AG10803 (cell line): Measurements from ENCODE around the gene DFFB.
A peak's percentile ranks its signal among the peaks of the same experiment; 100 is the strongest.

Experiments
- DNase-seq: peaks from one replicate; pipeline ENCODE4 v3.0.0; 2010; ENCODE audit warnings: low read depth
- H3K4me3 ChIP-seq: 2 replicates; pipeline ENCODE4 v1.5.1; 2011; ENCODE audit warnings: mild to moderate bottlenecking, low read length, control low read depth
- CTCF ChIP-seq: conservative IDR thresholded peaks from 2 replicates; pipeline ENCODE4 v1.5.1; 2011; ENCODE audit warnings: mild to moderate bottlenecking, low read length, control low read depth, inconsistent platforms

Gene DFFB

GRCh38 chr1:3857791-3858129, 484 bp downstream of the DFFB start:
- DNase-seq: no peak
- TF ChIP-seq CTCF: no peak
- peak overlapping the region; percentile 94 for H3K4me3 ChIP-seq

DNA sequence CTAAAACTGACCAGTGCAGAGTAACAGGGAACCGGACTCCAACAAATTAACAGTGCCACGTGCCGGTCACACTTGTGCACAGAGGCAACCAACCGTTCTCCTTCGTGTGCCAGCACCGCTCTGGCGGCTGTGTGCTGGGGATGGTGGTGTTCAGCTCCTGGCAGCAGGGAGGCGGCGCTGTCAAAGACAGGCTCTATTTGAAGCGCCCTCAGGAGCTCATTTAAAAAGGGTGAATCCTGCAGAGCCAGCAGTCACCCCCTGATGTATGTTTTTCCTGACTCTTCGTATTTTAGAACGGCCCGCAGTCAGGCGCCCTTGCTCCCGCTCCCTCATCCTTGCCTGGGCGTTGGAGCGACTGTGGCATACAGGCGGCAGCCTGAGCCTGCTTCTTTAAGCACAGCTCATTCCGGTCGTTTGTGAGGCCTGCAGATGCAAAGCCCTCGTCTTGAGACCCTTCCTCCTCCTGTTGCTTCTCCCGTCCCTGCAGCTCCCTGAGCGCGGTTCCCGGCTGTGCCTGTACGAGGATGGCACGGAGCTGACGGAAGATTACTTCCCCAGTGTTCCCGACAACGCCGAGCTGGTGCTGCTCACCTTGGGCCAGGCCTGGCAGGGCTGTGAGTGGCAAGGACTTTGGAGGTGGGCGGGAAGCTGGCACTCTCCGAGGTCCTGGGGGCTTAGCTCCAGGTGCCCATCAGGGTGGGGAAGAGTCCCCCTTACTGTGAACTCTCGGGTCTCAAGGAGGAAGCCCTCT, 1.1 kb downstream of the DFFB start:
- peak; percentile 37 for TF ChIP-seq CTCF
- peak; percentile 35 for DNase-seq

GRCh38 chr1:3863231-3863935, 6.1 kb downstream of the DFFB start:
- H3K4me3 ChIP-seq: no peak overlapping the region
- no peak for TF ChIP-seq CTCF
- no peak for DNase-seq

More for the DNA sequence above, 1.1 kb downstream of the DFFB start:
- H3K4me3 ChIP-seq: peak overlapping the region; percentile 94

DNA sequence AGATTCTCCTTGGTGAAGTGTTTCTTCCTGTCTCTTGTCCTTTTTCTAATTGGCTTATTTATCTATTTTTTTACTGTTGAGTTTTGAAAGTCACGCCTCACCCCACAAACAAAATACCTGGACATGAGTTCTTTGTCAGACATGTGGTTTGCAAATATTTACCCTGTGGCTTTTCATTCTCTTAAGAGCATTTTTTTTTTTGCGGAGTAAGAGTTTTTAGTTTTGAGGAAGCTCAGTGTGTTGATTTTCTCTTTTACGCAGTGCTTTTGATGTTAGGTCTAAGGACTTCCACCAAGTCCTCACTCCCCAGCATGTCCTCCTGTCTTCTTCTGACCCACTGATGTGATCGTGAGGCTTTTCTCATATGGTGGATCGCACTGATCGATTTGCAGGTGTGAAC, 7.6 kb downstream of the DFFB start:
- TF ChIP-seq CTCF: no peak
- H3K4me3 ChIP-seq: no peak overlapping the region
- no peak for DNase-seq

- DNase-seq: no peak
- no peak overlapping the region for H3K4me3 ChIP-seq
- TF ChIP-seq CTCF: no peak
Observed at GRCh38 chr1:3865606-3866160, 8.4 kb downstream of the DFFB start.

GRCh38 chr1:3868464-3869006, 11.3 kb downstream of the DFFB start:
- TF ChIP-seq CTCF: no peak
- H3K4me3 ChIP-seq: no peak overlapping the region
- no peak for DNase-seq
